ENCODE data around the gene BPIFA2. TPM values are rescaled to one million over a fixed set of nuclear protein-coding genes. Genes with fewer than 3 reads are reported as not detected.

The BPIFA2 gene
- total RNA-seq, 1 experiment from 2014 or later: not detected

DNA sequence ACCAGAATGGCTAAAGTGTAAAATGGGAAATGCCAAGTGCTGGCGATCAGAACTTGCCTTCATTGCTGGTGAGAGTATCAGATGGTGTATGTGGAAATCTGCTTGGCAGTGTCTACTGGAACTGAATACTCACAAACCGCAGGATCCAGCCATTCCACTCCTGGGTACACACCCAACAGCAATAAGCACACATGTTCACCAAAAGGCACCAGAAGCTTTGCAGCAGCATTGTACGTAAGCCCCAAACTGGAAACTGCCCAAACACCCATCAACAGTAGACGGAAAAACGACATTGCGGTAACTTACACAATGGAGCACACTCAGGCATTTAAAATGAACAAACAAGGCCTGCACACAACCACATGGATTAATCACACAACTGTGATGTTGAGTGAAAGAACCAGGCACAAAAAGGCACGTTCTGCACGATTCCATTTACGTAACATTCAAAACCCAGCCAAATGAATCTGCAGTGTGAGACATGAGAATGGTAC lies 37.3 kb upstream of the BPIFA2 start:
- no peak for DNase-seq
- CTCF ChIA-PET: no interaction called here

DNA sequence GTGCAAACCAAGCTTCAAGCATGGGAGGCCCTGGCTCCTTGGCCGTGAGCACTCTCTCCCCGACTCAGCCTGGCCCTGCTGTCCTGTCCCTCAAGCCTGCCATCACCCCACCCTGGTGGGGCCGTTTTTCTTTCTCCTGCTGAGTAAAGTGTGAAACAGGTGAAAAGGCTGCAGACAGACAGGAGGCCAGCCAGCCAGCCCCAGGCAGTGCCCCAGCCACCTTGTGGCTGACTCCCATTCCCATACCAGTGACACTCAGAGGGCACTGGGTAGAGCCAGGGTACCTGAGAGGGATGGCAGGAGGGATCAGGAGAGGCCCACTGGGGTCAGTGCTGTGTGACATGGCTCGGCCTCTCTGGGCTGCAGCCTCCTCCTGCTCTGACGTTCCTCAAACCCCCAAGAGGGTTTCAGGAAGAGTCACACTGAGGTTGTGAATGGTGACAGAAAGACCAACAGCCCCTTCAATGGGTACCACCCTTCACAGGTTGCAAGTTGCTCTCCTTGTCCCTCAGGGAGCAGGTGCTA lies 35.9 kb upstream of the BPIFA2 start:
- no peak for DNase-seq
- no TSS peak for BruUV-seq (replicated peaks)
- no peak overlapping the region for H3K4me3 Mint-ChIP-seq (ENCODE audit: low read depth, unreplicated experiment)
- H3K4me1 Mint-ChIP-seq (ENCODE audit: low read depth, unreplicated experiment): no peaks in the 10 kb centered on the region
- no peaks in the 10 kb centered on the region for H3K9me3 Mint-ChIP-seq (ENCODE audit: low read depth, unreplicated experiment)
- CTCF ChIA-PET: interaction anchor here (0.6 kb wide), 1 partner anchor 312 kb away, joined by 3 read pairs; no protein-coding TSS in a partner anchor
- TF ChIP-seq, protein P1, sequence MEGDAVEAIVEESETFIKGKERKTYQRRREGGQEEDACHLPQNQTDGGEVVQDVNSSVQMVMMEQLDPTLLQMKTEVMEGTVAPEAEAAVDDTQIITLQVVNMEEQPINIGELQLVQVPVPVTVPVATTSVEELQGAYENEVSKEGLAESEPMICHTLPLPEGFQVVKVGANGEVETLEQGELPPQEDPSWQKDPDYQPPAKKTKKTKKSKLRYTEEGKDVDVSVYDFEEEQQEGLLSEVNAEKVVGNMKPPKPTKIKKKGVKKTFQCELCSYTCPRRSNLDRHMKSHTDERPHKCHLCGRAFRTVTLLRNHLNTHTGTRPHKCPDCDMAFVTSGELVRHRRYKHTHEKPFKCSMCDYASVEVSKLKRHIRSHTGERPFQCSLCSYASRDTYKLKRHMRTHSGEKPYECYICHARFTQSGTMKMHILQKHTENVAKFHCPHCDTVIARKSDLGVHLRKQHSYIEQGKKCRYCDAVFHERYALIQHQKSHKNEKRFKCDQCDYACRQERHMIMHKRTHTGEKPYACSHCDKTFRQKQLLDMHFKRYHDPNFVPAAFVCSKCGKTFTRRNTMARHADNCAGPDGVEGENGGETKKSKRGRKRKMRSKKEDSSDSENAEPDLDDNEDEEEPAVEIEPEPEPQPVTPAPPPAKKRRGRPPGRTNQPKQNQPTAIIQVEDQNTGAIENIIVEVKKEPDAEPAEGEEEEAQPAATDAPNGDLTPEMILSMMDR (IDR thresholded peaks at IDR 0.05; ENCODE audit: unreplicated experiment): no peak
- peaks cover 95% of the 10 kb centered on the region for H3K27me3 Mint-ChIP-seq (ENCODE audit: unreplicated experiment)
- H3K27ac Mint-ChIP-seq (ENCODE audit: unreplicated experiment): no peak overlapping the region
- H3K36me3 Mint-ChIP-seq (ENCODE audit: insufficient read depth, unreplicated experiment): no peaks in the 10 kb centered on the region
- intact Hi-C loops (cut with micrococcal nuclease; ENCODE audit: unreplicated experiment): no loop called here

More for the DNA sequence above, 37.3 kb upstream of the BPIFA2 start:
- H3K9me3 Mint-ChIP-seq (ENCODE audit: low read depth, unreplicated experiment): no peaks in the 10 kb centered on the region
- no TSS peak for BruUV-seq (replicated peaks)
- H3K27ac Mint-ChIP-seq (ENCODE audit: unreplicated experiment): no peak overlapping the region
- intact Hi-C loops (cut with micrococcal nuclease; ENCODE audit: unreplicated experiment): no loop called here
- TF ChIP-seq, protein P1 (IDR thresholded peaks at IDR 0.05; ENCODE audit: unreplicated experiment): no peak
- no peaks in the 10 kb centered on the region for H3K4me1 Mint-ChIP-seq (ENCODE audit: low read depth, unreplicated experiment)
- no peak overlapping the region for H3K4me3 Mint-ChIP-seq (ENCODE audit: low read depth, unreplicated experiment)
- H3K36me3 Mint-ChIP-seq (ENCODE audit: insufficient read depth, unreplicated experiment): no peaks in the 10 kb centered on the region
- peaks cover 95% of the 10 kb centered on the region for H3K27me3 Mint-ChIP-seq (ENCODE audit: unreplicated experiment)

DNA sequence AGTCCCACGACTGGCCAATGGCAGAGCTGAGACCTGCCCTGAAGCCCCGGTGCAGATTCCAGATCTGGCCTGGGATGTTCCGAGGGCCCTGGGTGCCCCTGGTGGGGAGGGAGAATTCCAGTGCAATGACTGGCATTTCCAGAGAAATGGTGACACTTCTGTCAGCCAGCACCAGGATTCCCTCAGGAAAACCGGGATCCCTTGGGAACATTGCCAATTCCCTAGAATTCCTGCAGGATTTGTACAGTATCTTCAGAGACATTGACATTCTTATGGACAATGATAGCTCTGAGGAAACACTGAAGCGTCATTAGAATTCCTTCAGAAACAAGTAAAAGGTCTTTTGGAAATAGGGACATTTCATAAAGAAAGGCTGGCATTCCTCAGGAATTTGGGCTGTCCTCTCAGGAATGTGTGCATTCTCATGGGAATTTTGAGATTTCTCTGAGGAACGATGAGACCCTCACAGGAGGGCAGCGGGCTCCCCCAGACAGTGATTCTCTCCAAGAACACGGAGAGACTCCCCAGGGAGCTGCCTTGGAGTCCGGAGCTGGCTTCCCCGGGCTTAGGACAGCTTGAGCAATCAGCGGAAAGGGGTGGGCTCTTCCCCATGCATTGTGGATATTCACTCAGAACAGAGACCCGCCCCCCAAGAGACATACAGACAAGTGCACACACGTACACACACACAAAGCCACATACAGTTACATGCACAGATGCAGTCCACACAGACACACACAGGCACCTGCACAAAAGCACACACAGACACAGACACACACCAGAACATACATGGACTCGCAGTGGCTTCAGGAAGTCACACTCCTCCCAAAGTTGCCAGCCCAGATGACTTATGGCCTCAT lies 35.2 kb upstream of the BPIFA2 start:
- Mint-ChIP-seq H3K4me1 (ENCODE audit: low read depth, unreplicated experiment) (no peaks in the 10 kb centered on the region), H3K9me3 (ENCODE audit: low read depth, unreplicated experiment) (no peaks in the 10 kb centered on the region), H3K4me3 (ENCODE audit: low read depth, unreplicated experiment) (no peak overlapping the region), H3K36me3 (ENCODE audit: insufficient read depth, unreplicated experiment) (no peaks in the 10 kb centered on the region), H3K27ac (ENCODE audit: unreplicated experiment) (no peak overlapping the region), H3K27me3 (ENCODE audit: unreplicated experiment) (peaks cover 94% of the 10 kb centered on the region)
- BruUV-seq (replicated peaks): no TSS peak
- CTCF ChIA-PET: no interaction called here
- intact Hi-C loops (cut with micrococcal nuclease; ENCODE audit: unreplicated experiment): no loop called here
- TF ChIP-seq, protein P1 (IDR thresholded peaks at IDR 0.05; ENCODE audit: unreplicated experiment): no peak
- no peak for DNase-seq

DNA sequence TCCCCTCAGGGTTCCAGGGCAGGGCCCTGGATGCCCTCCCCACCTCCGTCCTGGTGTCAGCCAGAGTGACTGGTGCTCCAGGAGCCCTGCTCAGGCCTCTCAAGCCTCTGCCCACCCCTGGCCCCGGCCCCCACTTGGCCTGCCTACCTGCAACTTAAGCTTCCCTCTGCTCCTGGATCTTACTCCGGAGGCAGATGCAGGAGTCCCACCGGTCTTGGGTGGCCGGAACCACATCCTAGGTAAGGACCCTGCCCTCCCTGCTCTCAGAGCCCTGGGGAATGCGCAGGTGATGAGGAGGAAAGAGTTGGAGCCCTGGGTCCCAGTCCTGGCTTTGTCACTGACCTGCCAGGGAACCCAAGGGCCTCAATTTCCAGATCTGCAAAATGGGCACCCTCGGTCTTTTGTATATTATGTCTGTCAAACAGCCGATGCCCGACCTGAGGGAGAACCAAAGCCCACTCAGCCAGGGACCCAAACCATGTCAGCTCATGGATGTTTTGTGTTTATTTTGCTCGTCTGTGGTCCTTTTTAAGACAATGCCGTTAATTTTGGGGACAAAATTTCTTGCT lies 34.5 kb upstream of the BPIFA2 start:
- Mint-ChIP-seq H3K27me3 (ENCODE audit: unreplicated experiment) (peaks cover 92% of the 10 kb centered on the region), H3K9me3 (ENCODE audit: low read depth, unreplicated experiment) (no peaks in the 10 kb centered on the region), H3K36me3 (ENCODE audit: insufficient read depth, unreplicated experiment) (no peaks in the 10 kb centered on the region), H3K4me1 (ENCODE audit: low read depth, unreplicated experiment) (no peaks in the 10 kb centered on the region), H3K4me3 (ENCODE audit: low read depth, unreplicated experiment) (no peak overlapping the region), H3K27ac (ENCODE audit: unreplicated experiment) (no peak overlapping the region)
- CTCF ChIA-PET: no interaction called here
- TF ChIP-seq, protein P1 (IDR thresholded peaks at IDR 0.05; ENCODE audit: unreplicated experiment): no peak
- no peak for DNase-seq
- intact Hi-C loops (cut with micrococcal nuclease; ENCODE audit: unreplicated experiment): no loop called here
- BruUV-seq (replicated peaks): no TSS peak
